ENCODE measurements around the gene NMUR2.

The NMUR2 gene, protein sequence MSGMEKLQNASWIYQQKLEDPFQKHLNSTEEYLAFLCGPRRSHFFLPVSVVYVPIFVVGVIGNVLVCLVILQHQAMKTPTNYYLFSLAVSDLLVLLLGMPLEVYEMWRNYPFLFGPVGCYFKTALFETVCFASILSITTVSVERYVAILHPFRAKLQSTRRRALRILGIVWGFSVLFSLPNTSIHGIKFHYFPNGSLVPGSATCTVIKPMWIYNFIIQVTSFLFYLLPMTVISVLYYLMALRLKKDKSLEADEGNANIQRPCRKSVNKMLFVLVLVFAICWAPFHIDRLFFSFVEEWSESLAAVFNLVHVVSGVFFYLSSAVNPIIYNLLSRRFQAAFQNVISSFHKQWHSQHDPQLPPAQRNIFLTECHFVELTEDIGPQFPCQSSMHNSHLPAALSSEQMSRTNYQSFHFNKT

DNA sequence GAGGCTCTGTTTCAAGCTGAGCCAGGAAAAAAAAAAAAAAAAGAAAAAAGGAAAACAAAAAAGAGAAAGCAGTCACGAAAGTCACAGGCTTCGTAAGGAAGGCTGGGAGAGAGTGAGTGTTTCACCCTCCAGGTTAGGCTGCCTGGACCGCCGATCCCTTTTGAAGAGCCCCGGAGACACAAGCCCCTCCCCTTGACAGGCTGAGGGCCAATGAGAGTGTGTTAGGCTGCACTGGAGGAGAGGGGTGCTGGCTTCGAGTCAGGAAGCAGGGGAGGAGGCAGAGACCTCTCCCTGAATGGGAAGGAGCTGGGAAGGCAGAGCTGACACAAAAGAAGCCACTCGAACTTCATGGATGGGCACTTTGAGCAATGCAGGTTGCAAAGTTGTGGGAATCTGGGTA, at the start of gene NMUR2:
Gene NMUR2 (minus strand): TSS at position 135 of the 400 bp plus-strand sequence. CDS start 166 bp downstream, outside the sequence.
- DNase-seq: no peak

DNA sequence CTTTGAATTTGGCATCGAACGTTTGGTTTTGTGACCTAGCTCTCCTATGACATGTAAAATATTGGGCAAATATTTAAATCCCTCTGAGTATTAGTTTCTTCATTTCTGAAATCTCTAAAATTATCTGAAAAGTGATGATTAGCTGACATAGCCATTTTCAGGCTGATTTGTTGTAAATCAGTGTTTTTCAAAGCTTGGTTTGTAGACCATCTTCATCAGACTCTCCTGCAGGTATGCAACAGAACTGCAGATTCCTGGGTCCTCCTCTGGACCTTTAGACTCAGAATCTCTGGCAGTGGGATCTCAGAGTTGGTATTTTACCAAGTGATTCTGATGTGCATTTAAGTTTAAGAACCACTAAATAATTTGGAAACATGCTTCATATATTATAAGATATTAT, 38.9 kb upstream of the NMUR2 start:
- no peak for DNase-seq

DNA sequence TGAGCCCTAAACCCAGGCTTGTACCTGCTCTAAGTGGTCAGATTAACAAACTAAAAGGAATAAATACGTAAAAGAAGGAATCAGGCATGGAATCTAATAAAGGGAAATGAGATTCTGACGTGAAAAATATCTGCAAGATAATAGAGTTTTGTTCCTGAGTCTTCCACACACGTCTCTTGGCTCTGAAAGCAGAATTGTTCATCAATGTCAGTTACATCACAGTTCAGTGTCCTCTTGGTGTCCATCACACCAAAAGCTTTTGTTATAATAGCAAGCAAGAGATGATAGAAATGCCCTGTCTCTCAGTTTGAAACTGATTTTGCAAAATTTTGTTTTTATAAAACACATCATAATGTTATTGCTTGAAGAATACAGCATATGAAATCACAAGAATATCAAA, 34.7 kb upstream of the NMUR2 start:
- no peak for DNase-seq

DNA sequence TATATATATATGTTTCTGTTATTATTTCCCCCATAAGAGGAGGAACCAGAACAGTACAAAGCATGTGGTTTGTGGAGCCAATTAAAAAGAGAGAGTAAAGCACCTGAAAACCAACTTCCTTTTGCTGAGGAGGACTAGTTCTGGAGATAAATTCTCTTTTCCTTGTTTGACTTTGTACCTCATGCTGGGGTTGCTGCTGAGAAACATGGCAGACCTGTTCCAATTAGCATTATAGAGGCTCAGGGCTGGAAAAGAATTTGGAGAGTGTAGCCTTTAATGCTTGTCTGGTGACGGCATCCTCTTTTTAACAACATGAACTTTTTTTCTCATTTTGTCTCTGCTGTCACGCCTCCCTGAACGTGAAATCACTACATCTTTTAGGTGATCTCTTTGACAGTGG, 32.8 kb upstream of the NMUR2 start:
- DNase-seq: no peak

DNA sequence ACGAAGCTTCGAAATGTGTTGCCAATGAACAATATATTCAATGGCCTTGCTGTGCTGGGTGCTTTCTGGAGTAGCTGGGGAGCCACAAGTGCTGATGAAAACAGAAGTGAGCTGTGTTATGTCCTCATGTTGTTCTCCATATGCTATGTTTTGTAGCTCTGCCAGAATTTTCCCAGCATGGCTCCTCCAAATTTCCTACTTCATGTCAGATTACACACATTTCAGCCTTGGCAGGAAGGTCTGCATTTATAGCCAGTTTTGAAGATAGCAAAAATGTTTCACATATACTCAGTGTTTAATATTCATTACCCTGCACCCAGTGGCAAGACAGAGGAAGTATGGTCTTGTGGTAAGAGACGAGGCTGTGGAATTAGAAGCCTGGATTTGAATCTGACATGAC, 22.6 kb upstream of the NMUR2 start:
- no peak for DNase-seq

DNA sequence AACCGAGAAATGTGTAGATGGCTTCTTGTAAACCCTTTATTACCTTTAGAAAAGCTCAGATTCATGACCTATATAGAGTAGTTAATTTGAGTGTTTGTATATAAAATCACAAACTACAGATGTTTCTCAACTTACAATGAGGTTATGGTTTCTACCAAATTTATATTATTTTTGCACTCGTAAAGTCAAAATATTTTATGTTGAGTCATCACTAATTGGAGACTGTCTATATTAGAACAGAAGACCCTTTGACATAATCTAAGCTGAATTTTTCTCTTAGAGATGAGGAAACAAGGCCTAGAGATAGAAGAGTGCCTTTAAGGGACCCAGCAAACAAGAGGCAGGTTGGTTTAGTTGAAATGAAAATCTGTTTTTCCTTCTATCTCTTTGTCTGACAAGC, 20.0 kb upstream of the NMUR2 start:
- DNase-seq: no peak

DNA sequence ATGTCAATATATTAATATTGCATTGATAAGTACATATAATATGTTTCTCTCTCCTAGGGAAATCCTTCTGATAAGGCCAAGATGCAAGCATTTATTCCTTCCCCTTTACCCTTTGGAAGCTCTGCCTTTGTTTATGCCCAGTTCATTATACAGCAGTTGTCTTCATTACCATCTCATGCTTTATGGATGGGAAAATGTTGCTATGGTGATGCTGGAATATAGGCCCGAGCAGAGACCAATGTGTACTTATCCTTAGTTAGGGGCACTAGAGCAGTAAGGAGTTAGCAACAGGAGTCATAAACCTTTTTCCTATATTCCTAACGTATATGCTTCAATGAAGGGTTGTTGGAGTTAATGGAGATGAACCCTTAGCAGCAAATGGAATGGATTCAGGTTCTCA, 19.4 kb upstream of the NMUR2 start:
- DNase-seq: no peak

DNA sequence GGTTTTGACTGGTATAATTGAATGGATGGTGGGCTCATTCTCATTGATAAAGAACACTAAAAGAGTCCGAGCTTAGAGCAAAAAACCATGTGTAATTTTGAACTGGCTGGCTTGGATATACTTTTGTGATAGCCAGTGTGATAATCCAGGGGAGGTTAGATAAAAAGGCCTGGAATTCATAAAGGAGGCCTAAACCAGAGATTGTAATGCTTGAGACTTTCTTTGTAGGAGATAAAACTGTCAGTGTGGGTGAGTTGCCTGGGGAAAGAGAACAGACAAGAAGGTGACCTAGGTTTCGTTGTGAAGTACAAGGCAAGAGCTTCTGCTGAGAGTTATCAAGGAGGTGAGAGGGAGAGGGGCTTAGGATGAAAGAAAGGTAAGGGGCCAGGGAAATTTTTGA, 17.0 kb upstream of the NMUR2 start:
- no peak for DNase-seq

DNA sequence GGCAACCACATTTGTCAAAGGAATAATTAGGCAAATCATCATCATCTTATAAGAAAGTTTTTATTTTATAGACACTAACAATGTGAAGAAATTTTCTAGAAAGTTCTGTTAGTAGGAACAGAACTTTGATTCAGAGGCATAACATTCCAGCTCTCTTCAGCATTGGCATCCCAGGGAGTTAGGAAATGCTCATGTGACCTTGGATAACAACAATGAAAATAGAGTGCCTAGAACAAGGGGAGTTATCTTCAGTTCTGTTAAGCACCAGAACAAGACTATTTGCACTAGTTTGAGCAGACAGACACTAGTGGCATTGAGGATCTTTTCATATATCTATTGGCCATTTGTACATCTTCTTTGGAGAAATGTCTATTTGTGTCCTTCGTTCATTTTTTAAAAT, 7.0 kb upstream of the NMUR2 start:
- DNase-seq: no peak

DNA sequence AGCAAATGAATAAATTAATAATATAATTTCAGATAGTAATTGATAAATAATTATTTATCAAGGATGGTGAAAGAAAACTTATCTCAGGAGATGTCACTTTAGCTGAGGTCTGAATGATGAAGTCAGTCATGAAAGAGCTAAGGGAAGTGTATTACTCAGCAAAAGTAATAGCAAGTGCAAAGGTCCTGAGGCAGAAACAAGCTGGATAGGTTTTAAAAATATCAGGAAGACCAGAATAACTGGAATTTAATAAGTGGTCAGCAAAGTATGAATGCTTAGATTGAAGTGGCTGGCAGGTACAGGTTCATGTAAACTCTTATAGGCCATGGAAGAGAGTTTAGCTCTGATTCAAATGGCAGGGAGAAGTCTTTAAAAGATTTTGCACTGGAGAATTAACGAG, 1.0 kb upstream of the NMUR2 start:
- DNase-seq: no peak

DNA sequence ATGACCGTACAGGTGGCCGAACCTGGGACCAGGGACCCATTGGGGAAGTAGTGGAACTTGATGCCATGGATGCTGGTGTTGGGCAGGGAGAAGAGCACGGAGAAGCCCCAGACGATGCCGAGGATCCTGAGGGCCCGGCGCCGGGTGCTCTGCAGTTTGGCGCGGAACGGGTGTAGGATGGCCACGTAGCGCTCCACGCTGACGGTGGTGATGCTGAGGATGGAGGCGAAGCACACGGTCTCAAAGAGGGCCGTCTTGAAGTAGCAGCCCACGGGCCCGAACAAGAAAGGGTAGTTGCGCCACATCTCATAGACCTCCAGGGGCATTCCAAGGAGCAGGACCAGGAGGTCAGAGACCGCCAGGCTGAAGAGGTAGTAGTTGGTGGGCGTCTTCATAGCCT, 585 bp downstream of the NMUR2 start:
- no peak for DNase-seq

DNA sequence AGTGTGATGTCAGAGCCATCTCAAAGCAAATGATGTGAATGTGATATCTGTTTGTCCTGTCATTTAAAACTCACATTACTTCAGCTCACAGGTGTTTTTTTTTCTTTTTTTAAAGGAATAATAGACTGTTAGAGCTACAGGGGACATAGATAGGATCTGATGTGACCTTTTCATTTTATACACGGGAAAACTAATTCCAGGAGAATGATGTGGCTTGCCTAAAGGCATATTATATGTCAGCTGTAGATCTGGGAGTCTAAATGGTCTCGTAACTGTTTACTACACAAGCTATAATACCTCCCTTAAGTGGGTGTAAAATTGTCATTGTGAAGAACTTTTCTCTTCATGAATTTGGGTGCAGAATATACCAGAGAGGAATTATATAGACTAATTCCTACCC, 2.0 kb downstream of the NMUR2 start:
- no peak for DNase-seq

DNA sequence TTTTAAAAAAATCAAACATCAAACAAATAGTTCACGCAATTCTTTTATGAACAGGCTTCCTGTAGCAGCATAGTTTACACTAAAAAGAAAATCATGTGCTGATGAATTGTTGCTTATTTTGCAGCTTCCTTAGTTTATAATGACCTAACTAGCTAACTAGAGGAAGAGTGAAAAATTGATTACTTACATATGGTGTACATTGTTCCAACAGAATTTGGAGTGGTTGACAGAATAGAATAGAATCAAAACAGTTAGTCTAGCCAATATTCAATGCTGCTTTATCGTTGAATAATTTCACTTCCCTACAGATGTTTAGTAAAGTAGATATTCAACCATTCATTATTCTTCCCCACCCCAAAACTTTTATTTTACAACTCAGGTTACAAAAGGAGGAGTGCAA, 4.2 kb downstream of the NMUR2 start:
- DNase-seq: no peak

DNA sequence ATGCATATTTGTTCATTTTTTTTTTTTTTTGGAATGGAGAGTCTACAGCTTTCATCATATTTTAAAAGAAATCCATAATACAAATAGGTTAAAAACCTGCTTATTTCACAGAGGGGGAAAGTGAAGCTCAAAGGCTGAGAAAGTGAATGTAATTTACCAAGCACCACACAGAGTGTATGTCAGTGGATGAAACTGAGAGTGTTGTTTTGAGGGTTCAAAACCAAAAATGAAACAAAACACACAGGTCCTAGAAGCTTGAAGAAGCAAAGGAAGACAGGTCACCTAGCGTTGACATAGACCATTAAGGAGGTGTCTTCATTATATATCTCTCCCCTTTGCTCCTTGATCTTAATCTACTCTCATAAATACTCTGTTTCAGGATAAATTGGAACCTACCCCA, 7.5 kb downstream of the NMUR2 start:
- DNase-seq: no peak

DNA sequence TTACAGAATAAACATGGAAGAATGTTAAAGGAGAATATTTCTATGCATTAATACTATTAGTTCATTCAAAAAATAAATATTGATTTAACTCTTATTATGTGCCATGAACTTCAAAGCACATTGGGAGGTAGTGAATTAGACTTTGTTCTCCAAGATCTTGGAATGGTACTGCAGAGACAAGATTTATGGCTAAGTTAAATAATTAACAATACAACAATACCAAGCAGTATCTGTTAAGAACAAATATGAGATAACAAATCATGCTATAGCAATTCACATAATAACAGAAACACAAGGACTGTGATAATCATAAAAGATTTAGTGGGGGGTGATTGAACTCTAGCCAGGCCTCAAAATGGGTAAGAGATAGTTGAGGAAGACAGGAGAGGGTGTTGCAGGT, 11.6 kb downstream of the NMUR2 start:
- no peak for DNase-seq

DNA sequence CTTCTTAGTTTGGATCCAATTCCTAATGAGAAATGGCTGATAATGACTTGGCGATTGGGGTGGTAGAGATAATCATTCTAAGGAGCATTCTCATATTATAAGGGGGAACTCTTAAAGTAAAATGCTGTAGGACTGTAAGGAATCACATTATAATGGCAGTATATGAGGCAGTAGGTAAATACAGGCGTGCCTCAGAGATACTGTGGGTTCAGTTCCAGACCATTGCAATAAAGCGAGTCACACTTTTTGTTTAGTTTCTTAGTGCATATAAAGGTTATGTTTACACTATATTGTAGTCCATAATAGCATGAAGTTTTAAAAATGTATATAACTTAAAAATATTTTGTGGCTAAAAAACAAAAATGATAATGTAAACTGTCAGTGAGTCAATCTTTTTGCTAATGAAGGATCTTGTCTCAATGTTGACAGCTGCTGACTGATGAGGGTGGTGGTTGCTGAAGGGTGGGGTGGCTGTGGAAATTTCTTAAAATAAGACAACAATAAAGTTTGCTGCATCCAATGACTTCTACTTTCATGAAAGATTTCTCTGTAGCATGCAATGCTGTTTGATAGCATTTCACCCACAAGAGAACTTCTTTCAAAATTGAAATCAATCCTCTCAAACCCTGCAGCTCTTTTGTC, 15.8 kb downstream of the NMUR2 start:
- no peak for DNase-seq

DNA sequence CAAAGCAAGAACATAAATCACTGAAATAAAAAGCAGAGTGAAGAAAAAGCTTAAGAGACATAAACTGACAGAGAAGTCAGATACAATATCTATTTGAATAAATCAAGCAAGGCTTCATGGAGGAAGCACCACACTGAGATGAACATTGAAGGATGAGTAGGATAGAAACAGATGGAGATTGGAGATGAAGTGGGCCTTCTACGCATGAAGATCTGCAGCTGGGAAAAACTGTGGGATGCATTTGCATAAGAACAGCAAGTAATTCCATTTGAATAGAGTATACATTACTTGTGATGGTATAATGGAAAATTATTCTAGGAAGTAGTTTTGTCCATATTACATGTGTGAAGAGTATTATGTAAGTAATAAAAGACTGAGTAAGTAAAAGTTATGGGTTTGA, 16.5 kb downstream of the NMUR2 start:
- no peak for DNase-seq

DNA sequence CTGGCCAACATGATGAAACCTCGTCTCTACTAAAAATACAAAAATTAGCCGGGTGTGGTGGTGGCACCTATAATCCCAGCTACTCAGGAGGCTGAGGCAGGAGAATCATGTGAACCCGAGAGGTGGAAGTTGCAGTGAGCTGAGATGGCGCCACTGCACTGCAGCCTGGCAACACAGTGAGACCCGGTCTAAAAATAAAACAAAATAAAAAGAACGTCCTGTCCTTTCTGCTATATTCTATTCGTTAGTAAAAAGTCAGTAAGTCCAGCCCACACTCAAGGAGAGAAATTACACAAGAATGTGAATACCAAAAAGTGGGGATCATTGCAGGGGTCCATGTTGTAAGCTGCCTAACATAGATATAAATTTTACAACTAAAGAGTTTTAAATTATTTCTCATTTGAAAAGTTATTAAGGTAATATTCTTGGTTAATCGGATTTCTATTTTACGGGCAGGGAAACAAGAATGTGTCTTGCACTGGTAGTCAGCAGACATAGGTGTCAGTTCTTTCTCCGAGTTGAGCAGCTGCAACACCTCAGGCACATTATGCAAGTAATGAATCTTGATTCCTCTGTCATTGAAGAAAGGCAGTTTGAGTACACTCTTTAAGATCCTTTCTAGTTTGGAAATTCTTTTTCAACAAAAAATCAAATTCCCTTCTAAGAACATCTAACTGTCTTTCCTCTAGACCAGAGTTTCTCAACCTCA, 24.5 kb downstream of the NMUR2 start:
- no peak for DNase-seq

DNA sequence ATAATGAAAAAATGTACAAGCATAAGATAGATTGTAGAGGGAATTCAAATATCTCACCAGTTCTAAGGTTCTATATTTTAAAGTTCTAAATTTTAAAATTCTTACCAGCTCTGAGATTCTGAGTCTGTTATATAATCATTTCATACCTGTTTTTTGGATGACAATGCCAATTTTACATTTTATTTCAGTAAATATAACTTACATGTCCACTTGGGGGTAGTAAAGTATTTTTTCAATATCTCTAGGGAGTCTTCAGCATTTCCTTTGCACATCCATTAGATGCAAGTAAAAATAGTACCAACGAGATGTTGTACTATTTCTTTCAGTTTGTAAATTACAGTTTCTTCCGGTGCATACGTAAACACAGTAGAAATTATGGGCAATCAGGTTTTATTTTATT, 25.7 kb downstream of the NMUR2 start:
- DNase-seq: no peak

DNA sequence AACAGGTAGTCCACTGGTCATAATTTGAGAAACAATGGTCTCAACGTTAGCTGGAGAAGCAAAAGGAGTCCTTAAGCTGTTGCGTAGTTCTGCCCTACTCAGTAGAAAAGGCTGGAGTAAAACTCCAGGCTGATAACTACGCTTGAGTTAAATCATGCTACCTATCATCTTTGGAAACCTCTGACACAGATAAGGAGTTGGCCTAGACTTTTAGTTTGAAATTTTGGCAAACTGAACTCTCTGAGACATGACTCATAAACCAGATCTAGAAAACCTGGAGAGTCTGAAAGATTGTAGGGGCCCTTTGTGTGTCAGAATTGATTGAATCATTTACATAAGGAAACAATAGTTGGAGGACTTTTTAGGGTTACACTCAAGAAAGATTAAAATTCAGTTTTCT, 26.3 kb downstream of the NMUR2 start:
- no peak for DNase-seq

DNA sequence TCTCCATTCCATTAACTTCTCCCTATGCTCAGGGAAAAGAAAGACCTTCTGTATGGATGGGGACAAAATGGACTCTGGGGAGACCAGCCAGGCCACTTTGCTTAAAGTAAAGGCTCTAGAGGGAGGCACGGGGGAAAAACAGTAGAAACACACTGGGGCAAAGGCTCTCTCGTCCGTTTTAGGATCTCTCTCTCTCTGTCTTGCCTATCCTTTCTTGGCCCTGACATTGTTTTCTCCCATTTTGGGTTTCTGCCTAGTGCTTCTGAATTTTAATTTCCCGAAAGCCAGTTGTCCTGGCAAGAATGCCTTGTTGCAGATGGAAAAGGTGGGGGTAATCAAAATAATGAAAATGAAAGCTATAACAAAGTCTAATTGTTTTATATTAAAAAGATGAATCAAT, 28.2 kb downstream of the NMUR2 start:
- no peak for DNase-seq

DNA sequence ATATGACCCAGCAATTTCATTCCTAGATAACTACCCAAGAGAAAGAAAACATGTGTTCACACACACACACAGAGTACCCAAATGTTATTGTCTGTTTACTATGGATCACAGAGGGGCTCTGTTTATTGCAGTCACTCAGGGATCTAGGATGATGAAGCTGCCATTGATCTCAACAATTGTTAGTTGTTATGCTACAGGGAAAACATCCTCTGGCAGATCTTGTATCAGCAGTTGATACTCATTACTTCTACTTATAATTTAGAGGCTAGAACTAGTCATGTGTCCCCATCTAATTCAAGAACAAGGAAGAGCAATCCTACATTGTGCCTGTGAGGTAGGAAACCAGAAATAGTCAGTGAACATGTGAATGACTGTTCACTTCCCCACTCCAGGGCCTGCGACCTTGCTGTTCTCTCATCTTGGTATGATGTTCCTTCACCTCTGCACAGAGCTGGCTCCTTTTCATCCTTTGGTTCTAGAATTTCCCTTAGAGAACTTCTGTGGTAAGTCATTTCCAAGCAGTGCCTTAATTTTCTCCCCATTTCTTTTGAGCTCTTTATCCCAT, 30.3 kb downstream of the NMUR2 start:
- no peak for DNase-seq

DNA sequence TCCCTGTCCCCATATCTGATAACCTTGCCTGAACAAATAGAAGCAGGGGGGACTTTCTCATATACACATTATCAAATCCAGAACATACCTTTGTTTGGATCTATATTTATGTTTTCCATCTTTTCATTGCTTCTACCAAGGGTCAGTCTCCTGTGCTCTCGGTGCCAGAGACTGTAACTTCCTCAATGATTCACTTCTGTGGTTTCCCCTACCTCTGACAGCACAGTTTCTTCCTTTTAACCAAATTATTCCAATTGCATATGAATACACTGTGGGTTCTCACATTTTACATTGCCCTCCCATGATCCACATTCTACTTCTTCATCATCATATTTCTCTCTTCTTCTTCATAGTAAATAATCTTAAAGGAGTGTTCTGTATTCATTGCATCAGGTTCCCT, 32.2 kb downstream of the NMUR2 start:
- DNase-seq: no peak

DNA sequence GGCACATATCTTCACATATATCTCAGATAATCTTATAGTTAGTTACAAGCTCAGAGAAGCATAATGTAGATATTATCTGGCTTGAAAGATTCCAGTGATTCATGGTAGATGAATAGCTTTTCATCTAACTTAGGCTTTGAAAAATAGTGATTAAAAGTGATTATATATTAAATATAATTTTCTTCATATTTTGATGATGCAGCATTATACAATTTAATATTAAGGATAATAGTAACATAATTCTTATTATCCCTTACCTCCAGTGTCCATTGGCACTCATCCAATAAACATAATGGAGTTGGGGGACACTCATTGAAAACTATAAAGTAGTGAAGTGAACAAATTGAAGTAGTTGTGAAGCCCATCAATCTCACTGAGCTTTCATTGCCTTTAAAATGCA, 35.8 kb downstream of the NMUR2 start:
- DNase-seq: no peak

All from amniotic stem cell (primary cell).